HCT116 (cell line): ENCODE measurements around the gene SYNDIG1.

Experiments used
- CEBPB ChIP-seq: IDR thresholded peaks from 2 replicates; pipeline ENCODE4 v1.6.1; 2012; ENCODE audit warnings: low read depth
- CTCF ChIP-seq, 3 experiments: fragments of 200-600 bp in 1 of 3; sonication (generic) in 1 of 3; IDR thresholded peaks in 2 of 3; conservative IDR thresholded peaks in 1 of 3; 2 replicates each; pipeline ENCODE4 v1.5.1; 2012 to 2017; ENCODE audit warnings: low read depth in 2 of 3, low read length in 2 of 3, antibody characterized with exemption in 1 of 3, borderline replicate concordance in 1 of 3, control low read depth in 1 of 3, mild to moderate bottlenecking in 1 of 3, mixed read lengths in 1 of 3, mixed run types in 1 of 3, moderate library complexity in 1 of 3; ENCODE audit not compliant: insufficient read depth in 1 of 3
- MAX ChIP-seq: IDR thresholded peaks from 2 replicates; pipeline ENCODE4 v1.6.1; 2012
- POLR2AphosphoS5 ChIP-seq: IDR thresholded peaks from 2 replicates; pipeline ENCODE4 v1.6.1; 2011; ENCODE audit warnings: mild to moderate bottlenecking, low read depth, low read length, moderate library complexity
- TF ChIP-seq, protein P1 (sequence below): IDR thresholded peaks from 2 replicates; pipeline ENCODE4 v1.6.1; 2012; ENCODE audit warnings: low read depth

GRCh38 chr20:24560571-24561491 lies 91.4 kb downstream of the SYNDIG1 start:
- TF ChIP-seq POLR2AphosphoS5 (no peak), MAX (no peak), CTCF (IDR thresholded peaks at IDR 0.05 in 2 of 3, conservative IDR thresholded peaks at IDR 0.05 in 1 of 3; ENCODE audit: borderline replicate concordance in 1 of 3, insufficient read depth in 1 of 3, low read depth in 2 of 3, low read length in 2 of 3) (no peak), CEBPB (no peak)
- TF ChIP-seq, protein P1, sequence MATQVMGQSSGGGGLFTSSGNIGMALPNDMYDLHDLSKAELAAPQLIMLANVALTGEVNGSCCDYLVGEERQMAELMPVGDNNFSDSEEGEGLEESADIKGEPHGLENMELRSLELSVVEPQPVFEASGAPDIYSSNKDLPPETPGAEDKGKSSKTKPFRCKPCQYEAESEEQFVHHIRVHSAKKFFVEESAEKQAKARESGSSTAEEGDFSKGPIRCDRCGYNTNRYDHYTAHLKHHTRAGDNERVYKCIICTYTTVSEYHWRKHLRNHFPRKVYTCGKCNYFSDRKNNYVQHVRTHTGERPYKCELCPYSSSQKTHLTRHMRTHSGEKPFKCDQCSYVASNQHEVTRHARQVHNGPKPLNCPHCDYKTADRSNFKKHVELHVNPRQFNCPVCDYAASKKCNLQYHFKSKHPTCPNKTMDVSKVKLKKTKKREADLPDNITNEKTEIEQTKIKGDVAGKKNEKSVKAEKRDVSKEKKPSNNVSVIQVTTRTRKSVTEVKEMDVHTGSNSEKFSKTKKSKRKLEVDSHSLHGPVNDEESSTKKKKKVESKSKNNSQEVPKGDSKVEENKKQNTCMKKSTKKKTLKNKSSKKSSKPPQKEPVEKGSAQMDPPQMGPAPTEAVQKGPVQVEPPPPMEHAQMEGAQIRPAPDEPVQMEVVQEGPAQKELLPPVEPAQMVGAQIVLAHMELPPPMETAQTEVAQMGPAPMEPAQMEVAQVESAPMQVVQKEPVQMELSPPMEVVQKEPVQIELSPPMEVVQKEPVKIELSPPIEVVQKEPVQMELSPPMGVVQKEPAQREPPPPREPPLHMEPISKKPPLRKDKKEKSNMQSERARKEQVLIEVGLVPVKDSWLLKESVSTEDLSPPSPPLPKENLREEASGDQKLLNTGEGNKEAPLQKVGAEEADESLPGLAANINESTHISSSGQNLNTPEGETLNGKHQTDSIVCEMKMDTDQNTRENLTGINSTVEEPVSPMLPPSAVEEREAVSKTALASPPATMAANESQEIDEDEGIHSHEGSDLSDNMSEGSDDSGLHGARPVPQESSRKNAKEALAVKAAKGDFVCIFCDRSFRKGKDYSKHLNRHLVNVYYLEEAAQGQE = no peak
